Activated T-cell treated with anti-CD3 and anti-CD28 coated beads for 1 hour (primary cell): ENCODE measurements around the gene CYLD.

Experiments
- DNase-seq: peaks from one replicate; pipeline ENCODE4 v3.0.0-alpha.2; 2020; ENCODE audit warnings: low read depth

CYLD gene

DNA sequence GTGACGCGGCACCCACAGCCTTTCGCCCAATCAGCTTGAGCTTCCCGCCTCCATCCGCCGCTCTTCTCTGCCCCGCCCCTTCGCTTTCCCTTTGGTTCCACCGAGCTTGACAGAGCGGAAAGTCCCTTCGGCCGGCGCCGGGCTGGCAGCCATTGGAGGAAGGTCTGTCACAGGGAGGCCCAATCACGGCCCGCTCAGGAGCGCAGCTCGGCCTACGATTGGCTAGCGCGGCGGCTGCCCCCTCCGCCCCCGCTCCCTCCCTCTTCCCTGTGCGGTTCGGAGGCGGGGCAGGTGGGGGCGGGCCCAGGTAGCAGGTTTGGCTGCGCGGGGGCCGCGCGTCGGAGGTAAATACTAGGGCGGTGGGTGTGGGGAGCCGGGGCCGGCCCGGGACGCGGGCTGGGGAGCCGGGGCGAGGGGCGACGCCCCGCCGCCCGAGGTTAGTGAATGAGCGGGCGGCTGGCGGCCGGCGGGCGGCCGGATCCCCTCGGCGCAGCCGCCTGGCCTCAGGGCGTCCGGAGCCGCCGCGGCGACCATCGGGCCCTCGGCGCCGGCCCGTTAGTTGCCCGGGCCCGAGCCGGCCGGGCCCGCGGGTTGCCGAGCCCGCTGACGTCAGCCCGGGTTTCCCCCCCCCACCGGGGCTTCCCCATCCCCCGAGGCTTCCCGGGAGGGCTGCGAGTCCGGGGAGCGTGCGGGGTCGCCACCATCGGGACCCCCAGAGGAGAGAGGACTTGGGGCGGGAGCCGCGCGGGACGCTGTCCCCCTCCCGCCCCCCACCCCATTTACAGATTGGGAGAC, at the start of gene CYLD:
TSS of gene CYLD (plus strand) at position 306 of the 795 bp plus-strand sequence. CDS start 7,613 bp downstream, outside the sequence.
- DNase-seq, result peak; percentile 97

DNA sequence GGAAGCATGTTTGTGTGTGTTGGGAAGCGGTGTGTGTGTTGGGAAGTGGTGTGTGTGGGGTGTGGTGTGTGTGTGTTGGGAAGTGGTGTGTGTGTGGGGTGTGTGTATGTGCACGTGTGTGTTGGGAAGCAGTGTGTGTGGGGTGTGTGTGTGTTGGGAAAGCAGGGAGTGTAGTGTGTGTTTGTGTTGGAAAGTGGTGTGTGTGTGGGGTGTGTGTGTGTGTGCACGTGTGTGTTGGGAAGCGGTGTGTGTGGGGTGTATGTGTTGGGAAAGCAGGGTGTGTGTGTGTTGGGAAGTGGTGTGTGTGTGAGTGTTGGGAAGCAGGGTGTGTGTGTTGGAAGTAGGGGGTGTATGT, 49.3 kb upstream of the CYLD start:
- no peak for DNase-seq

- DNase-seq, result no peak
Observed at GRCh38 chr16:50692999-50693781, 48.7 kb upstream of the CYLD start, which contains the start of gene NOD2. NOD2 (plus strand) TSS chr16:50693606; CDS start chr16:50699496, 5,890 bp downstream.

- no peak for DNase-seq
Observed at GRCh38 chr16:50694206-50694605, 47.7 kb upstream of the CYLD start.

DNA sequence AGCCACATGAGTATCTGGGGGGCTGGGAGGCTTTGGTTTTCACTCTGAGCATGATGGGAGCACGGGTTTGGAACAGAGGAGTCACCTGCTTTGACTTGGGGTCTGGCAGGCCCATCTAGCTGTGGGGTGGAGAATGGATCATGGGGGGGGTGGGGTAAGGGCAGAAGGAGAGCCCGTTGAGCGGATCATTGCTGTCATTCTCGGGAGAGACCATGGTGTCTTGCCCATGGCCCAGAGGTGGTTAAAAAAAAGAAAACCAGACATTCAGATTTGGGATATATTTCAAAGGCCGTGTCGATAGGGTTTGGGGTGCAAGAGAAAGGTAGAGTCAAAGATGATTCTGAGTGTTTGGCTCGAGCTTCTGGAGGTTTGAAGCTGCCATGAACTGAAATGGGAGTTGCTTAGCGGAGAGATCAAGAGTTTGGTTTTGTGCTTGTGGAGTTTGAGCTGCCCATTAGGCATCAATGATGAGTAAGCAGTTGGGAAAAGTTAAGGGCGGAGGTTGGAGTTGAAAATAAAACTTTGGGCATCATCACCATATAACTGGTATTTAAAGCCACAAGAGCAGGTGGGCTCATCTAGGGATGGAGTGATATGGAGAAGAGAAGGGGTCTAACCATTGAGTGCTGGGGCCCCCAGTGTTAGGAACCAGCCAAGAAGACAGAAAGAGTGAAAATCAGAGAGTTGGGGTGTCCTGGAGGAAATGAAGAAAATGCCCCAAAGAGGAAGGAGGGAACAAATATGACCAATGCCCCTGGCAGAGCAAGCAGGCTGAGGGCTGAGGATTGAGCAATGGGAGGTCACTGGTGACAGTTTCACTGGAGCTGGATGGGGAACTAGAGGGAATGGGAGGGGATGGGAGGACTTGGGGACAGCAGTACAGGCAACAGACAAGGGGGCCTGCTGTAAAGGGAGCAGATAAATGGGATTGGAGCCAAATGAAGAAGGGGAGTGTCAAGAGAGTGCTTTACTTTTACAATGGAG, 46.6 kb upstream of the CYLD start:
- no peak for DNase-seq

GRCh38 chr16:50696126-50696525, 45.8 kb upstream of the CYLD start:
- no peak for DNase-seq

- no peak for DNase-seq
Observed at GRCh38 chr16:50696575-50697420, 45.1 kb upstream of the CYLD start.

- no peak for DNase-seq
Observed at GRCh38 chr16:50697421-50697715, 44.5 kb upstream of the CYLD start.

DNA sequence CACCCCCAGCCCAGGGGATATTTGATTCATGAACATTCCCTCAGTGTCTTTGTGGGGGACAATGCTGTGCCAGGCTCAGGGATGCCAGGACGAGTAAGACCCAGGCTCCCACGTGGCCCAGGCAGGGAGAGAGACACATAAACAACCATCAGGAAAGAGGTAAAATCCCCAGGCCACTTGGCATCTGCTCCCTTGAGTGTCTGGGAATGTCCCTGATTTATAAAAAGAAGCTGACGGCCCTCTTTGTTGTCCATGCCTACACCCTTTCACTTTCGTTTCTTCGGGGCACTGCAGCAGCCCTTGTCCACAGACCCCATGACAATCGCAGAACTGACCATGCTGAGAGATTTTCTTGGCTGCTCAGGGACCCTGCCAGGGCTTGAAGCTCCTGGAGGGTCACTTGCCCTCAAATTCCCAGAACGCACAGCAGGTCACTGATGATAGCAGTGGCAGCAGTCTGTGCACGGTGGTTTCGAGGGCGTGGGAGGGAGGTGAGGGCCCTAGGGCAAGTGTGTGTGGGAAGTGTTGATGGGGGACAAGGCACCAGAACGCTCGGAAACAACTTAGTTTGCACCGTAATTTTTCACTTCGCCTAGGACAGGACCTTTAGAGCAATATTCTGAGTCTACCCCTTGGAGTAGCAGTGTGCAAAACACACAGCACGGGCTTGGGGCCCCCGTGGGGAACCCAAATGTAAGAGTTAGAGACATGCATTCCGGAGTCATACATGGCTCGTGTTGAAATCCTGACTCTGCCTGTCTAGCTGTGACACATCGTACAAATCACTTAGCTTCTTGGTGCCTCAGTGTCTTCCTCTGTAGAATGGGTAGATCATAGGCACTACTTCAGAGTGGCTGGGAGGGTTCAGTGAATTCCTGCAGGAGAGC, 43.8 kb upstream of the CYLD start:
- DNase-seq, result no peak

DNA sequence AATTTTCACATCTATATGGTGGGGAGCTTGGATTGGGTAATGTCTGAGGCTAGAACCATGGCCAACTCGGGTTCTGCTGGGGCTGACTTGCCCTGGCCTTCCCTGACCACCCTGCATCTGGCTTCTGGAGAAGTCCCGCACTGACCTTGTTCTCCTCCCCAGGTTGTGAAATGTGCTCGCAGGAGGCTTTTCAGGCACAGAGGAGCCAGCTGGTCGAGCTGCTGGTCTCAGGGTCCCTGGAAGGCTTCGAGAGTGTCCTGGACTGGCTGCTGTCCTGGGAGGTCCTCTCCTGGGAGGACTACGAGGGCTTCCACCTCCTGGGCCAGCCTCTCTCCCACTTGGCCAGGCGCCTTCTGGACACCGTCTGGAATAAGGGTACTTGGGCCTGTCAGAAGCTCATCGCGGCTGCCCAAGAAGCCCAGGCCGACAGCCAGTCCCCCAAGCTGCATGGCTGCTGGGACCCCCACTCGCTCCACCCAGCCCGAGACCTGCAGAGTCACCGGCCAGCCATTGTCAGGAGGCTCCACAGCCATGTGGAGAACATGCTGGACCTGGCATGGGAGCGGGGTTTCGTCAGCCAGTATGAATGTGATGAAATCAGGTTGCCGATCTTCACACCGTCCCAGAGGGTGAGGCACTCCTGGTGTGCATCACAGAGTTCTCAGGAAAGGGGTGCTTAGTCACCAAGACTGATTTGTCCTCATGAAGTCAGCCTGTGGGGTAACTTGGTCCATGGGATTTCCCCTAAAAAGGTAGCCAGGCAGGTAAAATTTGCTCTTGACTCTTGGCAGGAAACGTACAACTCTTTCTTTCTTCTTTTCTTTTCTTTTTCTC, 42.3 kb upstream of the CYLD start:
- no peak for DNase-seq

GRCh38 chr16:50702725-50703124, 39.2 kb upstream of the CYLD start:
- no peak for DNase-seq

DNA sequence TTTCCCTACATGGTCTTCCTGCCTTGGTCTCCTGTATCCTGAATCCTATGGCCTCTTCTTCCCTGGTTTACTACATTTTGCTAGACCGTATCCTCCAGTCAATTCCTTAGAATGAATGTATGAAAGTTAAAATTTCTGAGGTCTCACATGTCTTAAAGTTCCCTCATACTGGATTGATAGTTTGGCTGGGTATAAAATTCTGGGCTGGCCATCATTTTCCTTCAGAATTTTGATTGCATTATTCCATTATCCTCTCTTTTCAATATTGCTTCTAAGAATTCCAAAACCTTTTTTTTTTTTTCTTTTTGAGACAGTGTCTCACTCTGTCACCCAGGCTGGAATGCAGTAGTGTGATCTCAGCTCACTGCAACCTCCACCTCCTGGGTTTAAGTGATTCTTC, 37.6 kb upstream of the CYLD start:
- no peak for DNase-seq

DNA sequence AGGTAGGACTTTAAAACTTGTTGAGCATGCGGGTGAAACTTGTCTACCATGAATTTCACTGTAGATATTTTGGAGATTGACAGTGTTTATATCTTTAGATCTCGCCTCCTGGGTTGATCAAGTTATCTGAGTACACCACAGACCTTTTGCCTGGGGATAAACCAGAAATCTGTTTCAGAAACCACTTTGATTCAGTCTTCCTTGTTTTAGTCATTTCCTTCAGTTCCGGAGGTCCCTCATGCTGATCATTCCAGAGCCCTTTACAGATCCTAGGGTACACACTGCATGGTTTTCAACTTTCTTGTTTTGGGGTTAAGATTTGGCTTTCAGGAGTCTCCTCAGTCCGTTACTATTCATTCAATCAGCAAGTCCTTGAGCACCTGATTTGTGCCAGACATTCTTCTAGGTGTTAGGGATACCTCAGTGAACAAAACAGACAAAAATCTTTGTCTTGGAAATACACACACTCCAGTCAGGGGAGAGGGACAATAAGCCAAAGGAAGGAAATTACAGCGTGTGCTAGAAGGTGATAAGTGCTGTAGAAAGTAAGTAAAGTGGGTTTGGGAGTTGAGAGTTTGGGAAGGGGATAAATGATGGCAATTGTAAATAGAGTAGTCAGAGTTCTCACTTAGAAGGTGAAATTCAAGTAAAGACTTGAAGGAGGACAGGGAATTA, 36.3 kb upstream of the CYLD start:
- DNase-seq, result no peak

GRCh38 chr16:50706250-50706649, 35.6 kb upstream of the CYLD start:
- no peak for DNase-seq

- no peak for DNase-seq
Observed at GRCh38 chr16:50708373-50709060, 33.4 kb upstream of the CYLD start.

DNA sequence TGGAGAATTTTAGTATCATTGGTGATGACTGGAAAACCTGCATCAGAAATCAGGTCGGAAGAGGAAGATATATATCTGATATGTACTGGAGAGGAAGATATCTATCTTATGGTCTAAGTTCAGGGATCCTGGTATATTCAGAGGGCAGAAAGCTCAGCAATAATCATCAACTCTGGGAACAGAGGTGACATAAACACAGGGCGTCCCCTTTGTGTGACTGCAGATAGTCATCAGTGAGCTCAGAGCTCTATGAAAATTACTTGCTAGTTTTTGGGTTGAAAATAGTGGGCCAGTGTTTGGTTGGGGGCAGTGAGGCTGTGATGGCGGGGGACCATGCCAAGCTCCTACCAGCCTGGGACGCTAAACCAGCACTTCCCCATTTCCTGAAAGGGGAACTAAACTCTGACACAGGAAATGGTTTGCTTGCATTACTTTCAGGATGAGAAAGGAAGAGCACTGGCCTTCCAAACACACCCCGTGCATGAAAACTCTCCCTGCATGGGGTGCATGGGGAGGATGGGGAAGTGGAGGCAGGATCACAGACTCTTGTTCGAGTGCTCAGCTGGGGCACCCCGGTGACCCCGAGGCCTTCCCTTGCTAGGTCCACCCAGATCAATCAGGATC, 32.7 kb upstream of the CYLD start:
- no peak for DNase-seq

DNA sequence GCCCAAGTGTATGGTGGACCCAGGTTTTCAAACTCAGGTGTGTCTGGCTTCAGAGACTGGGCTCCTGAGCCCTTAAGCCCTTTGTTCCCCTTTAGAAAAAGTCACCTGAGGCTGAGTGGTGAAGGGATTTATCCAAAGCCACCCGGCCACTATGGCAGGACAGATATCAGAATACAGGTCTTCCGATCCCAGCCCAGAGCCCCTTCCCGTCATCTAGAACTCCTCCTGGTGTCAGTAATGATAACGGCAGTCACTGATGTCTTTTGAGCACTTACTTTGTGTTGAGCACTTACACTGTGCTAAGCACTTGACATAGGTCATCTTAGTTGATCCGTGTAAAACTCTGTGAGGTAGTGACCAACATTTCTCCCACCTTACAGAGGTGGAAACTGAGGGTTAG, 31.9 kb upstream of the CYLD start:
- DNase-seq, result no peak

DNA sequence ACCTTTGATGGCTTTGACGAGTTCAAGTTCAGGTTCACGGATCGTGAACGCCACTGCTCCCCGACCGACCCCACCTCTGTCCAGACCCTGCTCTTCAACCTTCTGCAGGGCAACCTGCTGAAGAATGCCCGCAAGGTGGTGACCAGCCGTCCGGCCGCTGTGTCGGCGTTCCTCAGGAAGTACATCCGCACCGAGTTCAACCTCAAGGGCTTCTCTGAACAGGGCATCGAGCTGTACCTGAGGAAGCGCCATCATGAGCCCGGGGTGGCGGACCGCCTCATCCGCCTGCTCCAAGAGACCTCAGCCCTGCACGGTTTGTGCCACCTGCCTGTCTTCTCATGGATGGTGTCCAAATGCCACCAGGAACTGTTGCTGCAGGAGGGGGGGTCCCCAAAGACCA, 30.8 kb upstream of the CYLD start:
- no peak for DNase-seq
